Right lobe of liver (tissue), 6 donors: Measurements from ENCODE around the gene PEF1. TPM values are rescaled to one million over a fixed set of nuclear protein-coding genes. Genes with fewer than 3 reads are reported as not detected.

Experiments
- ATAC-seq, 4 donors: fragments of 200-7000 bp; cut with Tn5 transposase; one replicate each; pipeline ENCODE4 v1.9.1; 2020; ENCODE audit warnings: mild to moderate bottlenecking in 4 of 4, moderate library complexity in 4 of 4
- DNase-seq, 3 donors: peaks; one replicate each; pipeline ENCODE4 v3.0.0-alpha.2; 2020
- H3K27ac ChIP-seq, 3 donors: fragments of 200-600 bp; one replicate each; pipeline ENCODE4 v1.8.0; 2022
- H3K27me3 ChIP-seq, 2 donors: fragments of 200-600 bp; one replicate each; pipeline ENCODE4 v1.8.0; 2022
- H3K36me3 ChIP-seq, 4 donors: fragments of 200-600 bp; sonication (generic) in 1 of 4; one replicate each; pipeline versions ENCODE4 v1.5.1 to v1.8.0; 2017 to 2022; ENCODE audit warnings: control low read depth in 1 of 4
- H3K4me1 ChIP-seq, 4 donors: fragments of 200-600 bp; sonication (generic) in 1 of 4; one replicate each; pipeline versions ENCODE4 v1.5.1 to v1.8.0; 2017 to 2022; ENCODE audit warnings: control low read depth in 1 of 4
- H3K4me3 ChIP-seq, 3 donors: fragments of 200-600 bp; one replicate each; pipeline ENCODE4 v1.8.0; 2022
- H3K9me3 ChIP-seq, 4 donors: fragments of 200-600 bp; sonication (generic) in 1 of 4; one replicate each; pipeline versions ENCODE4 v1.5.1 to v1.8.0; 2017 to 2022; ENCODE audit warnings: control low read depth in 1 of 4
- POLR2A ChIP-seq: fragments of 450-650 bp; IDR thresholded peaks from one replicate; pipeline ENCODE4 v1.6.1; 2017; ENCODE audit warnings: antibody characterized with exemption, mild to moderate bottlenecking
- WGBS: methylation state at CpG from one replicate; pipeline ENCODE4 v1.1.6; 2018; ENCODE audit warnings: low coverage, low lambda C conversion rate; ENCODE audit not compliant: insufficient coverage; ENCODE audit errors: missing lambda C conversion rate; 5-methylcytosine and 5-hydroxymethylcytosine counted together
- intact Hi-C, 2 donors: fragments of 100-400 bp; cut with DNase I; formaldehyde crosslinking; loops; one replicate each; pipeline versions ENCODE4 v1.11.2 to v1.14.1; 2022
- long read RNA-seq: library from polyadenylated mRNA; unstranded; transcript quantifications from one replicate; pipeline ENCODE4 v2.0.0, GENCODE V29; 2019
- total RNA-seq, 6 experiments: library from RNA; depleted of rRNA in 2 of 6; stranded (reverse); fragments of >200 nt in 2 of 6; fragmentation: NEBNext Ultra II Directional in 3 of 6; extraction: Animal tissue kit (Norgen Biotek cat#: 25700) in 3 of 6; gene quantifications; one replicate each; pipeline versions ENCODE4 v1.1.0 to v1.2.4, GENCODE V29; 2016 to 2023
- TF ChIP-seq, protein P1 (sequence below), 4 donors: fragments of 200-600 bp in 3 of 4; fragments of 450-650 bp in 1 of 4; IDR thresholded peaks; one replicate each; pipeline versions ENCODE4 v1.5.1 to v1.8.0; 2016 to 2022; ENCODE audit warnings: antibody characterized with exemption in 4 of 4, mild to moderate bottlenecking in 2 of 4
- donor health status: DM: no; HTN: yes; CAD: no.
- donor health status: DM: no; HTN: no; CAD: no.
- donor health status: DM: no; HTN: no; CAD: no.
- donor health status: DM: no; HTN: yes; CAD: no.
- donor health status: DM: no; HTN: yes; CAD: no.

PEF1 gene, protein sequence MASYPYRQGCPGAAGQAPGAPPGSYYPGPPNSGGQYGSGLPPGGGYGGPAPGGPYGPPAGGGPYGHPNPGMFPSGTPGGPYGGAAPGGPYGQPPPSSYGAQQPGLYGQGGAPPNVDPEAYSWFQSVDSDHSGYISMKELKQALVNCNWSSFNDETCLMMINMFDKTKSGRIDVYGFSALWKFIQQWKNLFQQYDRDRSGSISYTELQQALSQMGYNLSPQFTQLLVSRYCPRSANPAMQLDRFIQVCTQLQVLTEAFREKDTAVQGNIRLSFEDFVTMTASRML
- total RNA-seq: 10 to 100 TPM; 23.9 to 47.5 (median 32.5) TPM
- long read RNA-seq, transcript PEF1-201 (5 exons, 1,629 nt): major isoform, 20 of 22 reads
- long read RNA-seq, partial matches to known transcripts: 2 of 22 reads
- long read RNA-seq, other reads (novel, unspliced or antisense): 0 of 22 reads

DNA sequence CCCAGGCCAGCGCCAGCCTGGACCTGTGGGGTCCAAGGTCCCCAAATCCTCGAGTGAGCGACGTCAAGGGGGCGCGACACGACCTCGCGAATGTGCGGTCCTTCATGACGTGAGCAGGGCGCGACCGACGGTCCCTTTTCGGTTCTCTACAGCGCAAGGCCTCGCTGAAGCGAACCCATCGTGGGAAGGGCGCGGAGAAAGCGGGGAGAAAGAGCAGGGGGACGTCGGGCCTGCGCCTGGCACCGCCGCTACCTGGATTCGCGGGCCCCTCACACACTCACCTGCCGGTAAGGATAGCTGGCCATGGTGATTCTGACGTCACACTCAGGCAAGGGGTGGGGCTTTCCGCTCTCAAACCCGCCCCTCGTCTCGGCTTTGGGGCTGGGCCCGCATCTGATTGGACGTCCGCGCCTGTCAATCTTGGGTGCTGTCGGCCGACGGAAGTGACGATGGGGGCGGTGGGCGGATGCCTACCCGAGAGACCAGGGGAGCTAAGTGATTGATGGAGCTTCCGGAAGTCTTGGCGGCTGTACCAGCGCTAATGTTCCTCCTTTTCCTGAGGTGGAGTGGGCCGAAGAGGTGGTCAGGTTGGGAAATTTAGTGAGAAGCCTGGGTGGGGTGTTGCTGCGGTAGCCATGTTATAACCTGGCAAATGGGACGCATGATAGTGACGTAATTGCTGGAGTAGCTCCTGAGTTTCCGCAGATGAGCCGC is at the start of gene PEF1:
TSS of gene PEF1 (minus strand) at position 317 of the 714 bp plus-strand sequence. CDS start at position 305, 12 bp downstream.
- intact Hi-C loops: no loop called here
- H3K27ac ChIP-seq: peak within 1 kb of the TSS; percentile 93 to 94 (median 94)
- peak; percentile 99 for DNase-seq
- no peaks in the 10 kb centered on the region for H3K27me3 ChIP-seq
- peak within 1 kb of the TSS; percentile 83 to 92 (median 91) for H3K4me3 ChIP-seq
- H3K9me3 ChIP-seq: no peaks in the 10 kb centered on the region
- H3K36me3 ChIP-seq: no peaks in the 10 kb centered on the region
- ATAC-seq: peak; percentile 96 to 98 (median 98)
- under 1% methylated on average over 26 of the region's 56 CpGs for WGBS
- peak; percentile 49 for TF ChIP-seq POLR2A
- TF ChIP-seq, protein P1, sequence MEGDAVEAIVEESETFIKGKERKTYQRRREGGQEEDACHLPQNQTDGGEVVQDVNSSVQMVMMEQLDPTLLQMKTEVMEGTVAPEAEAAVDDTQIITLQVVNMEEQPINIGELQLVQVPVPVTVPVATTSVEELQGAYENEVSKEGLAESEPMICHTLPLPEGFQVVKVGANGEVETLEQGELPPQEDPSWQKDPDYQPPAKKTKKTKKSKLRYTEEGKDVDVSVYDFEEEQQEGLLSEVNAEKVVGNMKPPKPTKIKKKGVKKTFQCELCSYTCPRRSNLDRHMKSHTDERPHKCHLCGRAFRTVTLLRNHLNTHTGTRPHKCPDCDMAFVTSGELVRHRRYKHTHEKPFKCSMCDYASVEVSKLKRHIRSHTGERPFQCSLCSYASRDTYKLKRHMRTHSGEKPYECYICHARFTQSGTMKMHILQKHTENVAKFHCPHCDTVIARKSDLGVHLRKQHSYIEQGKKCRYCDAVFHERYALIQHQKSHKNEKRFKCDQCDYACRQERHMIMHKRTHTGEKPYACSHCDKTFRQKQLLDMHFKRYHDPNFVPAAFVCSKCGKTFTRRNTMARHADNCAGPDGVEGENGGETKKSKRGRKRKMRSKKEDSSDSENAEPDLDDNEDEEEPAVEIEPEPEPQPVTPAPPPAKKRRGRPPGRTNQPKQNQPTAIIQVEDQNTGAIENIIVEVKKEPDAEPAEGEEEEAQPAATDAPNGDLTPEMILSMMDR (IDR thresholded peaks at IDR 0.05): no peak
- H3K4me1 ChIP-seq: peaks cover 0 to 18% (median 0%) of the 10 kb centered on the region in 4 donors

- H3K36me3 ChIP-seq: no peaks in the 10 kb centered on the region
These were observed 48.6 kb upstream of the PEF1 start for GRCh38 chr1:31693231-31693630.

DNA sequence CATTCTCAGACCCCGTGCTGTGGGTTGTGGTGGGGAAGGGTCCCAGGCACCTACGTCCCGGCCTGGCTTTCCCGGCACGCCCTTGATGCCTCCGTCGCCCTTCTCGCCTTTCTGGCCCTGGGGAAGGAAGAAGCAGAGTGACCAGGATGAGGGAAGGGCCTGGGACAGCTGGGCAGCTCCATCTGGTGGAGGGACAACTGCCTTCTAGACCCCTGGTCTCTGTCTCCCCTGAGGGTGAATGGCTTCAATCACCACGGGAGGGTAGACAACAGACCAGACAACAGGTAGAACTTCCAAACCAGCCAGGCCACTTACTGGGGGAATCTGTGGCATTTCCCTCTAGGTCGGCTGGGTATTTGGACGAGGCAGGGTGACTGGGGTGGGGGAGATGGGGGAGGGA is 47.3 kb upstream of the PEF1 start:
- no peak for TF ChIP-seq POLR2A
- TF ChIP-seq, protein P1 (IDR thresholded peaks at IDR 0.05): no peak
- no peak for DNase-seq
- Histone ChIP-seq H3K9me3 (no peaks in the 10 kb centered on the region), H3K4me3 (no peak overlapping the region), H3K27me3 (no peaks in the 10 kb centered on the region), H3K27ac (no peak overlapping the region), H3K4me1 (no peaks in the 10 kb centered on the region), H3K36me3 (no peaks in the 10 kb centered on the region)
- intact Hi-C loops: no loop called here
- ATAC-seq: no peak
- no CpG with 5 or more reads among the region's 11 CpGs for WGBS

More at GRCh38 chr1:31693231-31693630, 48.6 kb upstream of the PEF1 start:
- intact Hi-C loops: no loop called here
- ATAC-seq (no peak), DNase-seq (no peak)
- no peaks in the 10 kb centered on the region for H3K27me3 ChIP-seq
- no peak overlapping the region for H3K4me3 ChIP-seq
- H3K9me3 ChIP-seq: no peaks in the 10 kb centered on the region
- 50% methylated on average over 5 of the region's 10 CpGs for WGBS
- no peak for TF ChIP-seq POLR2A
- TF ChIP-seq, protein P1 (IDR thresholded peaks at IDR 0.05): no peak
- no peak overlapping the region for H3K27ac ChIP-seq
- H3K4me1 ChIP-seq: no peaks in the 10 kb centered on the region

DNA sequence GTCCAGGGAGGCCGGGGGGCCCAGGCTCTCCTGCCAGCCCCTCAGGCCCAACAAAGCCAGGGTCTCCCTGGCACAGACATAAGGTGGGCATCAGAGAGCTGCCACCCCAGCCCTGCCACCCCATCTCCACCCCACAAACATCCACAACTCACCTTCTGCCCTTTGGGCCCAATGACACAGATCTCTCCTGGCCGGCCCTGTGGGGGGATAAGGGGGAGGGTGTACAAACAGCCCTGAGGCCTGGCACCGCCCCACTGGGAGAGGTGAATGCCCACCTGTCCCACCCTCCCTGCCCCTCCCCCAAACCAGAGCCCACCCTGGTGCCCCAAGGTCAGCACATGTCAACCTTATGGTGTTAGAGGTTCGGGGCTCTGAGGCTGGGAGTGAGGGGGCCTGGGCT is 46.8 kb upstream of the PEF1 start:
- no CpG with 5 or more reads among the region's 4 CpGs for WGBS
- no peak for DNase-seq

More for the DNA sequence above, 46.8 kb upstream of the PEF1 start:
- Histone ChIP-seq H3K4me1 (no peaks in the 10 kb centered on the region), H3K9me3 (no peaks in the 10 kb centered on the region), H3K4me3 (no peak overlapping the region), H3K36me3 (no peaks in the 10 kb centered on the region), H3K27ac (no peak overlapping the region), H3K27me3 (no peaks in the 10 kb centered on the region)
- no peak for TF ChIP-seq POLR2A
- TF ChIP-seq, protein P1 (IDR thresholded peaks at IDR 0.05): no peak
- no peak for ATAC-seq
- intact Hi-C loops: no loop called here
